Tibial nerve (tissue), 4 donors: ENCODE measurements around the gene KRT85. TPM values are rescaled to one million over a fixed set of nuclear protein-coding genes. Genes with fewer than 3 reads are reported as not detected.

Source experiments
- DNase-seq, 2 donors: peaks; one replicate each; pipeline ENCODE4 v3.0.0-alpha.2; 2019; ENCODE audit warnings: low spot score in 2 of 2
- H3K27ac ChIP-seq, 4 donors: fragments of 200-600 bp; sonication (generic) in 3 of 4; one replicate each; pipeline ENCODE4 v1.5.1; 2017 to 2019; ENCODE audit warnings: mild to moderate bottlenecking in 1 of 4
- H3K27me3 ChIP-seq, 2 donors: fragments of 200-600 bp; sonication (generic) in 1 of 2; one replicate each; pipeline versions ENCODE4 v1.5.1 to v1.6.0; 2017 to 2019
- H3K36me3 ChIP-seq, 3 donors: fragments of 200-600 bp; sonication (generic); one replicate each; pipeline ENCODE4 v1.5.1; 2018 to 2019
- H3K4me1 ChIP-seq, 4 donors: fragments of 200-600 bp; sonication (generic) in 3 of 4; one replicate each; pipeline ENCODE4 v1.5.1; 2017 to 2019
- H3K4me3 ChIP-seq, 4 donors: fragments of 200-600 bp; sonication (generic) in 3 of 4; one replicate each; pipeline ENCODE4 v1.5.1; 2017 to 2019; ENCODE audit warnings: mild to moderate bottlenecking in 1 of 4, moderate library complexity in 1 of 4
- H3K9me3 ChIP-seq, 4 donors: fragments of 200-600 bp; sonication (generic) in 3 of 4; one replicate each; pipeline ENCODE4 v1.5.1; 2017 to 2019
- EP300 ChIP-seq, 2 donors: sonication (generic); formaldehyde crosslinking; IDR thresholded peaks; one replicate each; pipeline ENCODE4 v1.6.1; 2017; ENCODE audit warnings: antibody characterized with exemption in 2 of 2, mild to moderate bottlenecking in 1 of 2
- POLR2A ChIP-seq, 2 donors: fragments of 450-650 bp; IDR thresholded peaks; one replicate each; pipeline ENCODE4 v1.6.1; 2017; ENCODE audit warnings: antibody characterized with exemption in 2 of 2, mild to moderate bottlenecking in 2 of 2, moderate library complexity in 2 of 2
- WGBS, 2 donors: methylation state at CpG; one replicate each; pipeline ENCODE4 v1.1.5; 2018; 5-methylcytosine and 5-hydroxymethylcytosine counted together
- total RNA-seq, 4 donors: library from RNA; depleted of rRNA; stranded (reverse); fragments of >200 nt; gene quantifications; one replicate each; pipeline ENCODE4 v1.1.0, GENCODE V29; 2016
- TF ChIP-seq, protein P1 (sequence below), 5 experiments: fragments of 200-600 bp in 3 of 5; fragments of 450-650 bp in 2 of 5; sonication (generic) in 3 of 5; IDR thresholded peaks; one replicate each; pipeline ENCODE4 v1.5.1; 2016 to 2019; ENCODE audit warnings: antibody characterized with exemption in 5 of 5, mild to moderate bottlenecking in 3 of 5, moderate library complexity in 2 of 5

The KRT85 gene
- total RNA-seq, 4 donors from 2014 or later, result not detected

DNA sequence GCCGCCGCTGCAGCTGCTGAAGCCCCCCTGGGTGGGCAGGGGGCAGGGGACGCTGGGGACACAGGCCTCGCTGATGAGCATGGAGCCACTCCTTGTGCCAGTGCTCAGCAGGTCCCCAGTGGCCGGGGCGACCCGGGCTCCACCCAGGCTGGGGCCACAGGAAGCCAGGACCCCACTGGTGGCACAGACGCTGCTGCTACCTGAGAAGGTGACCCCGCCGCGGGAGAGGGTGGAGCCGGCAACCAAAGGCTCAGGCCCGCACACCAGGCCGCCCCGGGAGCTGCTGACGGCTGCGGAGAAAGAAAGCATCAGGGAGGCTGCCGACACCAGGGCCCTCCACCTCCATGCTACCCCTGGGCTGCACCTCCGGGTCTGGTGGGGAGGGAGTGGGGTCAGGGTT, 10.8 kb upstream of the KRT85 start:
- 66 to 92% methylated on average over 7 to 13 of the region's 19 CpGs for WGBS, 2 donors
- Histone ChIP-seq H3K36me3 (no peaks in the 10 kb centered on the region), H3K4me1 (no peaks in the 10 kb centered on the region), H3K27ac (no peak overlapping the region), H3K9me3 (no peaks in the 10 kb centered on the region), H3K4me3 (no peak overlapping the region), H3K27me3 (no peaks in the 10 kb centered on the region)
- no peak for TF ChIP-seq POLR2A (IDR thresholded peaks at IDR 0.05)
- TF ChIP-seq EP300 (IDR thresholded peaks at IDR 0.05), result no peak
- TF ChIP-seq, protein P1, sequence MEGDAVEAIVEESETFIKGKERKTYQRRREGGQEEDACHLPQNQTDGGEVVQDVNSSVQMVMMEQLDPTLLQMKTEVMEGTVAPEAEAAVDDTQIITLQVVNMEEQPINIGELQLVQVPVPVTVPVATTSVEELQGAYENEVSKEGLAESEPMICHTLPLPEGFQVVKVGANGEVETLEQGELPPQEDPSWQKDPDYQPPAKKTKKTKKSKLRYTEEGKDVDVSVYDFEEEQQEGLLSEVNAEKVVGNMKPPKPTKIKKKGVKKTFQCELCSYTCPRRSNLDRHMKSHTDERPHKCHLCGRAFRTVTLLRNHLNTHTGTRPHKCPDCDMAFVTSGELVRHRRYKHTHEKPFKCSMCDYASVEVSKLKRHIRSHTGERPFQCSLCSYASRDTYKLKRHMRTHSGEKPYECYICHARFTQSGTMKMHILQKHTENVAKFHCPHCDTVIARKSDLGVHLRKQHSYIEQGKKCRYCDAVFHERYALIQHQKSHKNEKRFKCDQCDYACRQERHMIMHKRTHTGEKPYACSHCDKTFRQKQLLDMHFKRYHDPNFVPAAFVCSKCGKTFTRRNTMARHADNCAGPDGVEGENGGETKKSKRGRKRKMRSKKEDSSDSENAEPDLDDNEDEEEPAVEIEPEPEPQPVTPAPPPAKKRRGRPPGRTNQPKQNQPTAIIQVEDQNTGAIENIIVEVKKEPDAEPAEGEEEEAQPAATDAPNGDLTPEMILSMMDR (IDR thresholded peaks at IDR 0.05), result no peak
- no peak for DNase-seq

DNA sequence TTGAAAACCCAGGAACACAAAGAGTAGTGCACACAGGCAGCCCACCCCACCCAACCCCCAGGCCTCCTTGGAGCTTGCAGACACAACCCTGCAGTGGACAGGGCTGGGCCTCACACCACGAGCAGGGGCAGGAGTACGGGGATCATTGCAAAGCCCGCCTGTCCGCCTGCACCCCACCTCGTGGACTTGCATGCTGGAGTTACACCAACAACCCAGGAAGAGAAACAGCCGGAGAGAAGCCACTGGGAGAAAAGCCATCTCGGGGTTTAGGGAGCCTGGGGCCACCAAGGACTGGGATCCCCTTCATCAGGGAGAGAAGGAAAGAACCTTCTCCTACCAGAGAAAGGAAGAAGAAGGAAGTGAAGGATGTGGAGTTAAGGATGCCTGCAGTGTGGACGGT, 10.0 kb upstream of the KRT85 start:
- TF ChIP-seq, protein P1 (IDR thresholded peaks at IDR 0.05), result no peak
- TF ChIP-seq POLR2A (IDR thresholded peaks at IDR 0.05), result no peak
- TF ChIP-seq EP300 (IDR thresholded peaks at IDR 0.05), result no peak
- H3K36me3 ChIP-seq, result no peaks in the 10 kb centered on the region
- no peaks in the 10 kb centered on the region for H3K9me3 ChIP-seq
- no peaks in the 10 kb centered on the region for H3K27me3 ChIP-seq
- no peak for DNase-seq
- H3K4me3 ChIP-seq, result no peak overlapping the region
- no peak overlapping the region for H3K27ac ChIP-seq
- WGBS, 2 donors, result 88 to 90% methylated on average over 8 of the region's 8 CpGs
- peaks cover 0 to 7% (median under 1%) of the 10 kb centered on the region in 4 donors for H3K4me1 ChIP-seq

DNA sequence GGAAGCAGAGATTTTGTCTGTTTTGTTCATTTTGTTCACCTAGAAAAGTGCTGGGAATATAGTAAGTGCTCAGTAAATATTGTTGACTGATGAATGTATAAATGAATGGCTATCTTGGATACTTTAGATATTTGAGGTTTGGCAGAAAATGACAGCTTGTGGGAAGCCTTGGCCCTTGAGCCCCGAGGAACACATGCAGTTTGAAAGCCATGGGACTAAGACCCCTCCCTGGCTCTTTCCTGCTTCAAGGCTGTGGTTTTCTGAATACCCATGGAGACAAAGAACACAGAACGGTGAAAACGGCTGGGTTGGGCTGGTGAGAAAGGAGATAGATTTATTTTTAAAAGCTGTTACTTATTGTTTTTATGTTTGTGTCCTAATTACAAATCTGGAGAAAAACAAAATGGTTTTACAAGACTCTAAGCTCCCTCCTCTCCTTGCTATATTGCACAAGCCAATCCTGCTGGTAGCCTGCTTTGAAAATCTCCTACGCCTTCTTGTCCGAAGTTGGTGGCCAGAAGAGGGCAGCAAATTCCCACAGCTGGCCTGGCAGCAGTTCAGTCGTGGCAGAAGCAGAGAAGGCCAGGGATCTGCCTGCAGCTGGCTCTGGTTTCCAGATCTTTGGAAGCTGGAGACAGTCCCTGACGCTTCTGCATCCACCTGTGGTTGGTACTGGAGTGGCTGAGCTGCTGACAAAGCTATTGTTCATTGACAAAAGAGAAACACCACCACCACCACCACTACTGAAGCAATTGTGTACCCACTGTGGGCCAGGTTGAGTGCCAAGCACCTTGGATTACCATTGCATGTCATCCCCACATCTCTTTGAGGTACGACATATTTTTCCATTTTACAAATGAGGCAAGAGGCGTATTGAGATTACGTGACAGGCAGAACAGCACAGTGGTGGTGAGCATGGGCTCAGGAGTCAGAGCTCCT, 5.2 kb upstream of the KRT85 start:
- H3K4me3 ChIP-seq, result no peak overlapping the region
- peaks cover 0 to 30% (median 10%) of the 10 kb centered on the region in 4 donors for H3K4me1 ChIP-seq
- WGBS, 2 donors, result 37 to 38% methylated on average over 10 of the region's 10 CpGs
- no peaks in the 10 kb centered on the region for H3K9me3 ChIP-seq
- TF ChIP-seq POLR2A (IDR thresholded peaks at IDR 0.05) (no peak), EP300 (IDR thresholded peaks at IDR 0.05) (peak in 1 of 2 donors; percentile 60)
- TF ChIP-seq, protein P1 (IDR thresholded peaks at IDR 0.05), result peak; percentile 70 to 86 (median 77)
- DNase-seq, result peak; percentile 71 to 90
- H3K27ac ChIP-seq, result peak overlapping the region; percentile 8 to 89 (median 78)
- H3K36me3 ChIP-seq, result no peaks in the 10 kb centered on the region
- H3K27me3 ChIP-seq, result peaks cover 0 to 3% of the 10 kb centered on the region in 2 donors

DNA sequence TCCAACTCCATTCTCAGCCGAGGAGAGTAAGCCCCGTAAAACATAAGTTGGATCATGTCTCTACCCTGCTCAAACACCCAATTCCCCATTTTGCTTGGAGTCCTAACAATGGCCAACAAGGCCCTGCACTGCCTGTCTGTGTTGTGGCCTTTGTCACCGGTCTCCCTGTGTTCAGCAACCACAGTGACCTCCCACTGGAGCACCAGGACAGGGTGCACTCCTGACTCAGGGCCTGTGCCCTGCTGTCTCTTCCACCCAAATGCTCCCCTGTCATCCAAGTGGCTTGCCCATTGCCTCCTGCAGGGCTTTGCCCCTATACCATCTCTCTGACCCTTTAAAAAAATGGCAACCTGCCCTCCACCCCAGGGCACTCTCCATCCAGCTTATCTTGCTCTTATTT, 4.4 kb upstream of the KRT85 start:
- TF ChIP-seq EP300 (IDR thresholded peaks at IDR 0.05) (no peak), POLR2A (IDR thresholded peaks at IDR 0.05) (no peak)
- TF ChIP-seq, protein P1 (IDR thresholded peaks at IDR 0.05), result no peak
- Histone ChIP-seq H3K27me3 (peaks cover 0 to 3% of the 10 kb centered on the region in 2 donors), H3K9me3 (no peaks in the 10 kb centered on the region), H3K36me3 (no peaks in the 10 kb centered on the region), H3K27ac (peak overlapping the region; percentile 9 to 89 (median 78)), H3K4me1 (peaks cover 0 to 30% (median 10%) of the 10 kb centered on the region in 4 donors), H3K4me3 (no peak overlapping the region)
- DNase-seq, result no peak
- 39 to 63% methylated on average over 2 to 3 of the region's 3 CpGs for WGBS, 2 donors
